ENCODE data around the gene MFN2.
"Not testable (repeated sequence)": the region's sequence is repeated elsewhere in the genome, so short reads cannot be mapped to it uniquely, and the experiment has no call there.

The MFN2 gene

GRCh38 chr1:12001249-12001917, 21.1 kb downstream of the MFN2 start:
- peak; percentile 64 for DNase-seq

DNA sequence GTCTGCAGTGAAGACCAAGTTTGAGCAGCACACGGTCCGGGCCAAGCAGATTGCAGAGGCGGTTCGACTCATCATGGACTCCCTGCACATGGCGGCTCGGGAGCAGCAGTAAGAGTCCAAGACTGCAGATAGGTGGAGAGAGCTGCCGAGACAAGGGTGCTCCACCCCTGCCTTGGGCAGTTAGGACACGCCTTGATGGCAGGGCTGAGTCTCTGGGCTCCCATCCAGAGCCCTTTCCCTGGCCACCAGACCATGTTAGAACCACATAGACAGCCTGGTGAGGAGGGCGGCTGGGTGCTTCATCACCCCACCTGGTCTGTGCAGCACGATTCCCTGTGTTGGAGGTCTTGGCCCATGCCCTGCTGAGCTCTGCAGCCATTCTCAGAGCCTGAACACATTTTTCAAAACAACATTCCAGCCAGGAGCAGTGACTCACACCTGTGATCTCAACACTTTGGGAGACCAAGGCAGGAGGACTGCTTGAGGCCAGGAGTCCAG, 21.8 kb downstream of the MFN2 start:
- peak; percentile 82 for DNase-seq

- no peak for DNase-seq
These were observed 23.5 kb downstream of the MFN2 start for GRCh38 chr1:12003762-12004161.

GRCh38 chr1:12005488-12006166, 25.4 kb downstream of the MFN2 start:
- peak; percentile 100 for DNase-seq

DNA sequence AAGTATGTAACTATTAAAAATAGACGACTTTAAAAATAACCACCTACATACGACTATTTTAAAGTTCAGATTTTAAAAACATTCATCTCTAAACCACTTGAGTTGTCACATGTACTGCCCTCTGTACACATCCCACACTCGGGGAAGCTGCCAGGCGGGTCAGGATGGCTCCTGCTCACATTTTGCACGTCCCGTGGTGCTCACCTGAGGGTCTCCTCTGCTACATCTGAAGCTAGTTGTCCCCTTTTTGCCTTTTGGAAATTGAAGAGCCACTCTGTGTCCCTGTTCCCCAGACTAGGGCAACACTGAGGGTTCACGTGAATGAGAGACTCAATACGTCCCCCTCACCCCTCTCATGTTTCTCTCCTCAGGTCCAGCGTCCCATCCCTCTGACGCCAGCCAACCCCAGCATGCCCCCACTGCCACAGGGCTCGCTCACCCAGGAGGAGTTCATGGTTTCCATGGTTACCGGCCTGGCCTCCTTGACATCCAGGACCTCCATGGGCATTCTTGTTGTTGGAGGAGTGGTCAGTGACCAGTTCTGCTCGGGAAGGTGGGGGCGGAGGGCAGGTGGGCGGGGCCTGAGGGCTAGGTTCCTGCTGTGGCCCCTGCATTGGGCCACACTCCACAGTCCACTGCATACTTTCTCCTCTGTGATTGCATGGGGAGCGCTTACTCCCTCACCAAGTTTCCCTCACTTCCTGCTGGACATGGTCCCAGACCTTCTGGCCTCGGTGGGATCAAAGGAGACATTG, 26.1 kb downstream of the MFN2 start:
- no peak for DNase-seq

DNA sequence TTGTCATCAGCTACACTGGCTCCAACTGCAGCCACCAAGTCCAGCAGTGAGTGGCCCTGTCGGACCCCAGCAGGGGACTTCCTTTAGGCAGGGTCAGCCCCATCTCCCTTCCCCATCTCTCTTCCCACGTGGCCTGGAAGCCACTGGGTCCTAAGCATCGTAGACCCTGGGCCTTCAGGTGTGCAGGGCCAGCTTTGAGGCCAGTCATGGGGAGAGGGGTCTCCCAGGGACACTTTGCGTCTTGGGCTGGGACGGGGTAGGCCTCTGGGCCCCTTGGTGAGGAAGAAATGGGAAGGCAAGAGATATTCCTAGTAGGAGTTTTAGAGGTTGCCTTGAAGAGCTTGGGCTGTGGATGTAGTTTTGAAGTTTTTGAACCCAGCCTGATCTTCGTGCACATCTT, 27.0 kb downstream of the MFN2 start:
- DNase-seq, result no peak

GRCh38 chr1:12008355-12008754, 28.1 kb downstream of the MFN2 start:
- not testable (repeated sequence) for DNase-seq

DNA sequence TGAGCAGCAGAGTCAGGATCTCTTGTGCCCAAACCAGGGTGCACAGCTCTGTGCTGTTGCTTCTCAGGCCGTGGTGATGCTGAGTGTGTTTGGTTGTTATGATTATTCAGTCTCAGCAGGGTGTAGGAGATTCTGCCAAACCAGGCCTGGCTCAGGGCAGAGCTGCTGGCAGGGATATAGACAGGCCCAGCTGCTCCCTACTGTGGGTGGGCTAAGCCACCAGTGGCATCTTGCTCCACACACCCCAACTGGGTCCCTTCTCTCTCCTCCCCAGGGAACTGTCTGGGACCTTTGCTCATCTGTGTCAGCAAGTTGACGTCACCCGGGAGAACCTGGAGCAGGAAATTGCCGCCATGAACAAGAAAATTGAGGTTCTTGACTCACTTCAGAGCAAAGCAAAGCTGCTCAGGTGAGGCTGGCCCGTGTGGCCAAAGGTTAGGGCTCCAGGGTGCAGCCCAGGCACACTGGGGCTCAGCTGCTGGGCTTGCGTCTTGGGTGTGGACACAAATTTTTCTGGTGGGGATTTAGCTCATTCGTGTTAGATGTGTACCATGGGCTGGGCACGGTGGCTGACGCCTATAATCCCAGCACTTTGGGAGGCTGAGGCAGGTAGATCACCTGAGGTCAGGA, 29.2 kb downstream of the MFN2 start:
- no peak for DNase-seq

GRCh38 chr1:12010746-12011570, 30.7 kb downstream of the MFN2 start:
- no peak for DNase-seq

DNA sequence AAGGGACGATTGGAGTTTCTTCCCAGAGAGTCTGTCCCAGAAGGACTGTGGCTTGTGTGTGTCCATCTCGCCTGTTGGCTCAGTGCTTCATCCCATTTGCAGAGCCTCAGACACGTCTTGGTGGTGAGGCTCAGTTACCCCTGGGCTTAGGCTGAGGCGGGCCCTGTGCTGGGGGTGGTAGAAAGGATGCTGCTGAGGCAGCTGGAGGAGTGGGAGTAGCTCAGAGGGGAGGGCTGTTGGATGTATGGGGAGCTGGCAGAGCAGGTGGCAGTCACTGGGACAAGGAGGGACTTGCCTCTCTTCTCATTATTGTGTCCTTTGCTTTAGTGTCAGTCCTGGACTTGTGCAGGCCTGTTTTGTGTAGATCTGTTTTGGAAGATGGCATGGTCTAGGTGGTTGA, 31.8 kb downstream of the MFN2 start:
- no peak for DNase-seq

- no peak for DNase-seq
These were observed 32.5 kb downstream of the MFN2 start for GRCh38 chr1:12012560-12013316.

- no peak for DNase-seq
These were observed 34.1 kb downstream of the MFN2 start for GRCh38 chr1:12014141-12014991.

DNA sequence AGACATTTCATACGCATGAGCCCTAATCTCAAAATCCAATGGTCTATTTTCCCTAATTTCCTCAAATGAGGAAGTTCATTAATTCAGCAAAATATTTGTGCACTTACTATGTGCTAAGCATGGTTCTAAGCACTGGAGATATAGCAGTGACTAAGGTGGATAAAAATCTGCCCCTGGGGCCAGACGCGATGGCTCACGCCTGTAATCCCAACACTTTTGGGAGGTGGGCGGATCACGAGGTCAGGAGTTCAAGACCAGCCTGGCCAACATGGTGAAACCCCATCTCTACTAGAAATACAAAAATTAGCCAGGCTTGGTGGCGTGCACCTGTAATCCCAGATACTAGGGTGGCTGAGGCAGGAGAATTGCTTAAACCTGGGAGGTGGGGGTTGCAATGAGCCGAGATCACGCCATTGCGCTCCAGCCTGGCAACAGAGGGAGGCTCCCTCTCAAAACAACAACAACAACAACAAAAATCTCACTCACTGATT, 34.8 kb downstream of the MFN2 start:
- DNase-seq, result no peak

- DNase-seq, result no peak
These were observed 35.3 kb downstream of the MFN2 start for GRCh38 chr1:12015499-12015898.

GRCh38 chr1:12016182-12016581, 35.9 kb downstream of the MFN2 start:
- DNase-seq, result no peak

DNA sequence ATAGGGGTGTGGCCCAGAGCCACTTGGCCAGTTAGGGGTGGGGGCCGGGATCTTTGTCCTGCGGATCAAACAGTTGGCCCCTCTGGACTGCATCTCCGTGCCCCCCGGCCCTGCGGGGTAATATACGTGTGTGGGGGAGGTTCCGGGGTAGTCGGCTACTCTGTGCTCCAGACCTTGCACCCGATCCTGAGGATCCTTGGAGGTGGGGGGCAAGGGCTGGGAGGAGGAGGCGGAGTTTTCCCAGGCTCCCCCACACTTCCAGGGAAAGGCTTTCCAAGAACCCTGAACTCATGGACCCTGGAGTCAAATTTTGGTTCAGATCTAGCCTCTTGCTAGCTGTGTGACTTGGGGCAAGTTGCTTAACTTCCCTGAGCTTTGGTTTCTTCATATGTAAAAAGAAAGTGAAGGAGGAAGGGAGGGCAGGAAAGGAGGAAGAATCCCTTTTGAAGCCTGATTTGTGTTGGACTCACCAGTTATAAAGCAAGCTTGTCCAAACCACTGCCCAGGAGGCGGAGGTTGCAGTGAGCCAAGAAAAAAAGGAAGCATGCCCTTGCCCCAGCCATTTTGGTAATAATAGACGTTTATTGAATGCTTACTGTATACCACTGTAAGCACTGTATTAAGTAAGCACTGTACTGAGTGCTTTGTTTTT, 39.7 kb downstream of the MFN2 start:
- DNase-seq, result no peak

DNA sequence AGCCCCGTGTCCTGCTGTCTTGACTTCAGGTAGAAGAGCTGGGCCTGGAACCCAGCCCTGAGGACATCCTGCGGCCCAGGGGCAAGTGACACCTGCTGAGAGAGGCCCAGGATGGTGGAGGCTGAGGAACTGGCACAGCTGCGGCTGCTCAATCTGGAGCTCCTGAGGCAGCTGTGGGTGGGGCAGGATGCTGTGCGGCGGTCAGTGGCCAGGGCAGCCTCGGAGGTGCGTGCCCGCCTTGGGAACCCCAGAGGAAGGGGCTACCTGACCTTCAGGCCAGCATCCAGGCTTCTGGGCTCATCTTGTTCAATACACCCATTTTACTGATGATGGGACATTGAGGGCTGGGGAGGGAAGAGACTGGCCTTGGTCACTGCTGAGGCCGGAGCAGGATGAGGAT, 41.4 kb downstream of the MFN2 start:
- DNase-seq, result no peak

GRCh38 chr1:12022036-12022435, 41.8 kb downstream of the MFN2 start:
- no peak for DNase-seq

DNA sequence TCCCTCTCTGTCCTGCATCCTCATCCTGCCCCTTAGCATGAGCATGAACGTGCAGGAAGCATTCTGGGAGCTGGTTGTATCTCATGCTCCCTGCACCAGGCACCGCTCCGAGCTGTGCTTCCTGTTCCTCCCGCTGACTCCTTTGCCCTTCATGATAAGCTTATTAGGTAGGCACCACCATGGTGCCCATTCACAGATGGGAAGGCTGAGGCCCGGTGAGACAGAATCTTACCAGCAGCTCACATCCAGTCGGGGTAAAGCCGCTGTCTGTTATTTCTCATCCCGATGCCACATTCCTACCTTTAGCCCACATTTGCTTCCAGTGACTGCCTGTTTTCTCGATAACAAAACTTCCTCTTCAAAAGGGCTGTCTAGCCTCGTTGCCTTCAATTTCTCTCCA, 46.3 kb downstream of the MFN2 start:
- DNase-seq, result no peak

GRCh38 chr1:12028248-12028647, 48.0 kb downstream of the MFN2 start:
- no peak for DNase-seq
